ENCODE results near the gene SNAP91. TPM values are rescaled to one million over a fixed set of nuclear protein-coding genes. Genes with fewer than 3 reads are reported as not detected.
"Not testable (repeated sequence)": the region's sequence is repeated elsewhere in the genome, so short reads cannot be mapped to it uniquely, and the experiment has no call there.

SNAP91 gene
- total RNA-seq, 4 donors from 2014 or later: 1.8 to 18.1 TPM; not detected in 2

DNA sequence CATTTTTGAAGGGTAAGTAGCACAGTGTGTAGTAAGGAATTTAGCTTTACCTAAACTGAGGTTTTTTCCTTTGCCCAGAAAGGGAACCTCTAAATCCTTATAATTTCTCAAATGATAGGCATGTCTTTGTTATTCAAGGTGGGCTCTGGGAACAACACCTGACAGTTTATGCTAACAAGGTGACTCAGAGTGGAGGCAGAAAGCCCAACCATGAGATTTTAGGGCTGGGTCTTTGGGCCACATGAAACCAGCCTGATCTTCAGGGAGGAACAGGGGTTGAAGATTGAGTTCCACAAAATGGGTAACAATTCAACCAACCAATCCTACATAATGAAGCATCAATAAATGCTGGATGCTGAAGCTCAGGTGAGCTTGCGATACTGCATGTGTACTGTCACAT, 149.9 kb downstream of the SNAP91 start:
- no peak overlapping the region for H3K4me3 ChIP-seq
- TF ChIP-seq, protein P1, sequence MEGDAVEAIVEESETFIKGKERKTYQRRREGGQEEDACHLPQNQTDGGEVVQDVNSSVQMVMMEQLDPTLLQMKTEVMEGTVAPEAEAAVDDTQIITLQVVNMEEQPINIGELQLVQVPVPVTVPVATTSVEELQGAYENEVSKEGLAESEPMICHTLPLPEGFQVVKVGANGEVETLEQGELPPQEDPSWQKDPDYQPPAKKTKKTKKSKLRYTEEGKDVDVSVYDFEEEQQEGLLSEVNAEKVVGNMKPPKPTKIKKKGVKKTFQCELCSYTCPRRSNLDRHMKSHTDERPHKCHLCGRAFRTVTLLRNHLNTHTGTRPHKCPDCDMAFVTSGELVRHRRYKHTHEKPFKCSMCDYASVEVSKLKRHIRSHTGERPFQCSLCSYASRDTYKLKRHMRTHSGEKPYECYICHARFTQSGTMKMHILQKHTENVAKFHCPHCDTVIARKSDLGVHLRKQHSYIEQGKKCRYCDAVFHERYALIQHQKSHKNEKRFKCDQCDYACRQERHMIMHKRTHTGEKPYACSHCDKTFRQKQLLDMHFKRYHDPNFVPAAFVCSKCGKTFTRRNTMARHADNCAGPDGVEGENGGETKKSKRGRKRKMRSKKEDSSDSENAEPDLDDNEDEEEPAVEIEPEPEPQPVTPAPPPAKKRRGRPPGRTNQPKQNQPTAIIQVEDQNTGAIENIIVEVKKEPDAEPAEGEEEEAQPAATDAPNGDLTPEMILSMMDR (IDR thresholded peaks at IDR 0.05): no peak
- TF ChIP-seq POLR2A (IDR thresholded peaks at IDR 0.05): no peak
- no peaks in the 10 kb centered on the region for H3K27me3 ChIP-seq
- H3K9me3 ChIP-seq: no peaks in the 10 kb centered on the region
- no peak overlapping the region for H3K27ac ChIP-seq
- intact Hi-C loops (cut with DNase I; ENCODE audit: low total_unique reads): no loop called here
- no peak for DNase-seq
- H3K4me1 ChIP-seq: no peaks in the 10 kb centered on the region
- no peaks in the 10 kb centered on the region for H3K36me3 ChIP-seq

DNA sequence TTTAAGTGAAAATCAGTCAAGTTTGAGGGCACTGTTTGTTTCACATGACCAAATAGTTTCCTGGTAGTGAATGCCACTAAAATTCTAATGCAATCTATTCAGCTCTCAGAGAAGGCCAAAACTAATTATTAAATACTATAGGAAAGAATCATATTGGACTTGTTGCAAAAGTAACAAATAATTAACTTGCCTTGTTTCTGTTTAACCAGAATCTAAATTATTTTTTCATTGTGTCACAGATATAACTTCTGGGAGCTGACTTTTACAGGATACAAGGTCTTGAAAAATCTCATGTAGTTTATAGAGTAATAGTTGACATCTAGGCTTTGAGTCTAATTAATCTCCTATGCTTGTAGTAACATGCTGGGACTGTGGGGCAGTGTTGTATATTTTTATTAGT, 152.0 kb downstream of the SNAP91 start:
- Histone ChIP-seq H3K36me3 (no peaks in the 10 kb centered on the region), H3K27me3 (no peaks in the 10 kb centered on the region), H3K27ac (no peak overlapping the region), H3K4me3 (no peak overlapping the region), H3K9me3 (no peaks in the 10 kb centered on the region), H3K4me1 (no peaks in the 10 kb centered on the region)
- TF ChIP-seq, protein P1 (IDR thresholded peaks at IDR 0.05): no peak
- TF ChIP-seq POLR2A (IDR thresholded peaks at IDR 0.05): no peak
- intact Hi-C loops (cut with DNase I; ENCODE audit: low total_unique reads): no loop called here
- no peak for DNase-seq

DNA sequence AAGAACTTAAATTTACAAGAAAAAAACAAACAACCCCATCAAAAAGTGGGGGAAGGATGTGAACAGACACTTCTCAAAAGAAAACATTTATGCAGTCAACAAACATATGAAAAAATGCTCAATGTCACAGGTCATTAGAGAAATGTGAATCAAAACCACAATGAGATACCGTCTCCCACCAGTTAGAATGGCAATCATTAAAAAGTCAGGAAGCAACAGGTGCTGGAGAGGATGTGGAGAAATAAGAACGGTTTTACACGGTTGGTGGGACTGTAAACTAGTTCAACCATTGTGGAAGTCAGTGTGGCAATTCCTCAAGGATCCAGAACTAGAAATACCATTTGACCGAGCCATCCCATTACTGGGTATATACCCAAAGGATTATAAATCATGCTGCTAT, 157.2 kb downstream of the SNAP91 start:
- H3K4me3 ChIP-seq; intact Hi-C loops (cut with DNase I; ENCODE audit: low total_unique reads); H3K4me1 ChIP-seq; H3K27ac ChIP-seq; H3K9me3 ChIP-seq; DNase-seq; H3K36me3 ChIP-seq; H3K27me3 ChIP-seq: not testable (repeated sequence)

DNA sequence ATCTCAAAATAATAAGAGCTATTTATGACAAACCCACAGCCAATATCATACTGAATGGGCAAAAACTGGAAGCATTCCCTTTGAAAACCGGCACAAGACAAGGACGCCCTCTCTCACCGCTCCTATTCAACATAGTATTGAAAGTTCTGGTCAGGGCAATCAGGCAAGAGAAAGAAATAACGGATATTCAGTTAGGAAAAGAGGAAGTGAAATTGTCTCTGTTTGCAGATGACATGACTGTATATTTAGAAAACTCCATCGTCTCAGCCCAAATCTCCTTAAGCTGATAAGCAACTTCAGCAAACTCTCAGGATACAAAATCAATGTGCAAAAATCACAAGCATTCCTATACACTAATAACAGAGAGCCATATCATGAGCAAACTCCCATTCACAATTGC, 158.4 kb downstream of the SNAP91 start:
- H3K36me3 ChIP-seq: not testable (repeated sequence)

DNA sequence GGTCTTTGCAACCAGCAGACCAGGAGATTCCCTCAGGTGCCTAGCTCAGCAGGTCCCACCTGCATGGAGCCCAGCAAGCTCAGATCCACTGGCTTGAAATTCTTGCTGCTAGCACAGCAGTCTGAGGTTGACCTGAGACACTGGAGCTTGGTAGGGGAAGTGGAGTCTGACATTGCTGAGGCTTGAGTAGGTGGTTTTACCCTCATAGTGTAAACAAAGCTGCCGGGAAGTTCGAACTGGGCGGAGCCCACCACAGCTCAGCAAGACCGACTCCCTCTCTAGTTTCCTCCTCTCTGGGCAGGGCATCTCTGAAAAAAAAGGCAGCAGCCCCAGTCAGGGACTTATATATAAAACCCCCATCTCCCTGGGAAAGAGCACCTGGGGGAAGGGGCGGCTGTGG, 162.3 kb downstream of the SNAP91 start:
- DNase-seq: no peak
- Histone ChIP-seq H3K9me3 (peaks cover 0 to 2% of the 10 kb centered on the region in 2 donors), H3K4me1 (no peaks in the 10 kb centered on the region), H3K27me3 (no peaks in the 10 kb centered on the region), H3K27ac (no peak overlapping the region), H3K4me3 (no peak overlapping the region), H3K36me3 (no peaks in the 10 kb centered on the region)
- intact Hi-C loops (cut with DNase I; ENCODE audit: low total_unique reads): no loop called here
- TF ChIP-seq POLR2A (IDR thresholded peaks at IDR 0.05): no peak
- TF ChIP-seq, protein P1 (IDR thresholded peaks at IDR 0.05): no peak

More for the DNA sequence above, 158.4 kb downstream of the SNAP91 start:
- intact Hi-C loops (cut with DNase I; ENCODE audit: low total_unique reads); H3K9me3 ChIP-seq; H3K4me1 ChIP-seq; DNase-seq; H3K27me3 ChIP-seq; H3K27ac ChIP-seq; H3K4me3 ChIP-seq: not testable (repeated sequence)

DNA sequence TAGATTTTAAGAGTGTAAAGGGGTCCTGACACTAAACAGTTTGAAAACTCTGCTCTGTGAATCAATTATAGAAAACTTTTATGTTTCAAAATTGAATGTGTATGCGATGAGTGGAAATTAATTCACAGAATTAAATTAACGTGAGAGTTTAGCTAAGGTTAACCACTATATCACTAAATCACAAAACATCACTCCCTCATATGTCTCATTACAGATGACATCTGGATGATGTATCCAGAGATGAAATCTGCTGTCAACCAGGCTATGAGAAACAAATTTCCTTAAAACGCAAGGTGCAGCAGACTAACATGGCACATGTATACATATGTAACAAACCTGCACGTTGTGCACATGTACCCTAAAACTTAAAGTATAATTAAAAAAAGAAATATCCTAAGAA, 169.2 kb downstream of the SNAP91 start:
- TF ChIP-seq POLR2A (IDR thresholded peaks at IDR 0.05): no peak
- TF ChIP-seq, protein P1 (IDR thresholded peaks at IDR 0.05): no peak
- no peak for DNase-seq
- Histone ChIP-seq H3K27me3 (no peaks in the 10 kb centered on the region), H3K9me3 (no peaks in the 10 kb centered on the region), H3K36me3 (no peaks in the 10 kb centered on the region), H3K4me3 (no peak overlapping the region), H3K27ac (no peak overlapping the region), H3K4me1 (no peaks in the 10 kb centered on the region)
- intact Hi-C loops (cut with DNase I; ENCODE audit: low total_unique reads): no loop called here
